ENCODE measurements around the gene IRAK2.

Gene IRAK2

DNA sequence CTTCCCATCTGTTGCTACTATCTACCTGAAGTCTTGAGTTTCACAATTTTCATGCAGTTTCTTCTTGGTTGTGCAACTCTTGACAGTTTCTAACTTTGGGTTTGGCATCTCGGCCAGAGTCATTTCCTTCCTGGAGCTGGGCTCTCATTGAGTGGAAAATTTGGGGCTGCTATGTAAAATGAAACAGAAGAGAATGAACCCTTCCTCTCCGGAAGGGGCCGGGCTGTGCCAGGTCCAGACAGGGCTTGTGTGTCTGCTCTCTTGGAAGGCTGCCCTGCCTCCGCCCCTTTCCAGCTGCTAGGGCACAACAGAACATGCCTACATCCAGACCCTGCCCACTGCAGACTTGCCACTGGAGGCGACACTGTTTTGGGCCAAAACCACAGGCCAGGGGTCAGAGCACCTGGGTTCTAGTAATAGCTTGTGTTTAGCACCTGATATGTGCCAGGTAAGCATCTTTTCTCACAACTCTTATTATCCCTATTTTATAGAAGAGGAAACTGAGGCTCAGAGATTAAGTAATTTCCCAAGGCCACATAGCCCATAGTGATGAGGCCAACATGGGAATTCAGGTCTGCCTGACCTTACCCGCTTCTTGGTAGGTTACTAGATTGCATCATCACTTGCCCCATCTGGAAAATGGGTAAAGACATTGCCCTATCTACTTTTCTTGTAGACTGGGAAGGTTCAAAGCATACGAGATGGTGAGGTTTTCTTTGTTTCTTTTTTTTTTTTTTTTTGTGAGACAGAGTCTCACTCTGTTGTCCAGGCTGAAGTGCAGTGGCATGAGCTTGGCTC, 25.0 kb downstream of the IRAK2 start:
- no peak for DNase-seq (ENCODE audit: low read depth)

DNA sequence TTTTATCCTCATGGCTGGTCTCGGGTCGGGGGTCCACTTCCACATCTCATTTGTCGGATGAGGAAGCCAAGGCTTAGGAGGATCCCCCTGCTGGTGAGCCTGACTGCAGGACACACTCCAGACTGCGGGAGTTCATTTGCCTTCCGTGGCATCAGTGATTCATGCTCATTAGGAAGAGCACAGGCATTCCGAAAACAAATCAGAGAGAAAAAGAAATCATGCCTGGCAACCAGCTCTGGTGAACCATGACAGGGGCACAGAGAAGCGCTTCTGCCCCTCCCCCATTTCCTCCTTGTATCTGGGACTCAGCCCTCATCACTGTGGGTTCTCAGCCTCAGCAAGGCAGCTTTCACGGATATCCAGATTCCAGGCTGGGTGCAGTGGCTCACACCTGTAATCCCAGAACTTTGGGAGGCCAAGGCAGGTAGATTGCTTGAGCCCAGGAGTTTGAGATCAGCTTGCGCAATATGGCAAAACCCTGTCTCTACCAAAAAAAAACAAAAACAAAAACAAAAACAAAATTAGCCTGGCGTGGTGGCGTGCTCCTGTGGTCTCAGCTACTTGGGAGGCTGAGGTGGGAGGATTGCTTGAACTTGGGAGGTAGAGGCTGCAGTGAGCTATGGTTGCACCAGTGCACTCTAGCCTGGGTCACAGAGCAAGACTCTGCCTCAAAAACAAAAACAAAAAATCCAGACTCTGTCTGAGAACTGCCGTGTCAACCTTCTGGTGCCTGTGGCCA, 28.4 kb downstream of the IRAK2 start:
- DNase-seq (ENCODE audit: low read depth) = no peak

DNA sequence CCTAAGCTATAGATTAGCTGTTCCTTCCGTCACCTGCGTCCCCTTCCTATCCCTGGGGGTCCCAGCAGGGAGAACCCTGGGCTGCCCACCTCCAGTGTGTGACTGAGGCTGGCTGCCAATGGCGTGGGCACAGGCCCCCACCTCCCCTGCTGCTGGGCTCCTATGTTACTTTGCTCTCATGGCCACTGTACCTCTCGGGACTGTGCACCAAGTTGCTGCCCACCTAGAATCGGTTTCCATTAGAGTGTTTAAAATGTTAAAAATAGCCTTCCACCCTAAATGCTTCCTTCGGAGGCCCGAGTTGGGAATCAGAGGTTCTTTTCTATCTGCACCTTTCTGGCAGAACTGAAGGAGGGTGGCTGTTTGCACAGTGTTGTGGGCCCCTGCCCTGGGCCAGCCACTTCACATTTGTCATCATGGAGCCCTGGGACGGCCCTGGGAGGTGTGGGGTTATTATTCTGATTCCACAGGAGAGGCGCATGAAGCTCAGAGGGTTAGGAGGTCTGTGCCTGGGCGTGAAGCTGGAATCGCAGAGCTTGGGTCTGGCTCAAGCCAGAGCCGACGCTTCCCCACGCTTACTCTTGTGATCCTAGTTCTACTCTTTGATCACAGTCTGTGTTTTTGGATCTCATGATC, 29.1 kb downstream of the IRAK2 start:
- no peak for DNase-seq (ENCODE audit: low read depth)

DNA sequence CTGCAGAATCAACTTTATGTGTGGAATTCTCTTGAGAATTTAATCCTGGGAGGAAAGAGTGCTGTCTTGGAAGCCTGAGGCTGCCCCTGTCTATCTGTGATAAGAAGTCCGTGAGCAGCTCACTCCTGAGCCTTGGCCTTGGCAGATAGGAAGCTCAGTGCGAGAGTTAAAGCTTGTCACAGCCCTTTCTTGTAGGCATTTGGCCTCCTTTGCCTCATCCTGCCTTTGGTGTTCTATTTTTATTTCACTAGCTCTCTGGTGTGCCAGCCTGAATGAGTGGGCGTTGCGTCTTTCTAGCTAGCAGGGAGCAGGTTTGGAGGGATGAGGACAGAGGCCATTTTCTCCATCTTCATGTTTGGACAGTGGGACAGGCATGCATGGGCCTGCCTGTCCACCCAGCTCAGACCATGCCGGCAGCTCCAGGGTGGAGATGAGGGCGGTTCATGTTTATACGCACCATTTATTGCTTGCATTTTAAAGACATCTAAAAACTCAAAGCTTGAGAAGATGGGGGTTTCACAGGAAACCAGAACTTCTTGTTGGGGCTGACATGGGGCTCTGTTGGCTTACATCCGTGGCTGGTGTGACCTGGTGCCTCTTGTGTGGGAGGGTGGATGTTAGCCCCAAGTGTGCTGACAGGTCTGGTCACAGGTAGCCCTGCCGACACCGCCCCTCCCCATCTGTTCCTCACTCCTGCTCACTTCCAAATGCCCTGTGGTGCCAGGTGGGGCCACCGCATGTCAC, 29.8 kb downstream of the IRAK2 start:
- no peak for DNase-seq (ENCODE audit: low read depth)

DNA sequence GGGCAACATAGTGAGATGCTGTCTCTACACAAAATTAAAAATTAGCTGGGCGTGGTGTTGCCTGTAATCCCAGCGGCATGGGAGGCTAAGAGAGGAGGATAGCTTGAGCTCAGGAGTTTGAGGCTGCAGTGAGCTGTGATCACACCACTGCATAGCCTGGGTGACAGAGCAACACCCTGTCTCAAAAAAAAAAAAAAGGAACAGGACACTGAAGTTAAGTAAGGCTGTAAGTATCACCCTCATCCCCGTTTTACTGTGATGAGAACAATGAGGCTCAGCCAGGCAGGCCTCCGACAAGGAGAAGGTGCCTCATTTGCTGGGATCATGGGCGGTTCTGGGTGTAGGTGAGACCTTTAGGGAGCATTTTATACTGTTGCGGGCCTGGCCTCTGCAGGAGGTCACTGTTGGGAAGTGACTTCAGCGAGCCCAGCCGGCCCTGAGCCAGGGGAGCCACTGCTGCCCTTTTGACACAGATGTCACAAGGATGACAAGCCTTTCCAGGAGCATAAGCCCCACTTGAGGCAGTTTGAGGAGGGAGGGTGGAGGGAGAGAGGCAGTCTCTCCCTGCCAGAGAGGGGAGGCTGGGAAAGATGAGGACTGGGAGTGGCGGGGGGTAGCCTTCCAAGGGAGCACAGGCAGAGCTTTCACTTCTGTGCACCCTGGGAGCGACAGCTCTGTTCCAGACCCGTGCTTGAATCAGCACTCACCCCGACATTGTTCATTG, 30.8 kb downstream of the IRAK2 start:
- DNase-seq (ENCODE audit: low read depth) = no peak

DNA sequence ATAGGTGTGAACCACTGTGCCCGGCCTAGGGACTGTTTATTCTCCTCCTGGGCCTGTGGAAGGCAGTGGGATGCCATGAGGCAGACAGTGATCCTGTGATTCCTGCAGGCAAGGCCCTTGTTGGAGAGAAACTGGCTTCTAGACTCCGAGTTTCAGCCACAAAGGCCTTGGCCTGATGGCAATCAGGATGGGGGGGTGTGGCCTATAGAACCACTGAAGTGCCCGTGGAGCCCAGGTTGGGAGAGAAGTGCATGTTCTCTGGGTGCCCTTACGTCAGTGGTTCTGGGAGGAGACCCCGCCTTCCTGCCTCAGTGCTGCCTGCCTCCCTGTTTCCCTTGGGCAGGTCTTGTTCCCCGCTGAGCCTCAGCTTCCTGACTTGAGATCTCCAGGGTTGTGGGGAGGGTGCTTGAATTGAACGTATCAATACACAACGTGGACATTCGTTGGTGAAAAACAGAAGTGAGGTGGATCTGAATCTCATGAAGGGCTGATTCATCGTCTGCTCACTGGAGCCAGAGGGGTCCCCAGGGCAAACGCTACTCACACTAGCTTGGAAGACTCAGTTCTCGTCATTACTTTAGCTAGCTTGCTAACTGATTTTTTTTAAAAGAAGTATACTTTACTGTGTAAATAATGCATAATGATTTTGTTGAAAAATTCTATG, 31.8 kb downstream of the IRAK2 start:
- DNase-seq (ENCODE audit: low read depth) = no peak

DNA sequence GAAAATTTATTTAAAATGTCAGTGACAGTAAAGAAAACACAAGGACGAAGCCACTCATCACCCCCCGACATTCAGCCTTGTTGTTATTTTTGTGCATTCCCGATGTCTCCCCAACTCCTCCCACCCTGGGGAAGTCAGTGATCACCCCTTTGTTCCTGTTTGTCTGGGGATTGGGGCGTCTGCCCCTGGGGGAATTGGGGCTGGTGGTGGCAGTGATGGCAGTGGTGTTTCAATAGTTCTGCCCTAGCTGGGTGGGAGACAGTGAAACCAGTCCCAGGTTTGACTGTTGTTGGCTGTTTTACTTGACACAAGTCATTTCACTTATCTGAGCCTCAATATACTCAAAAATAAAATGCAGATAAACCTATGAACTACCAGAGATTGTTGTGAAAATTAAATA, 33.5 kb downstream of the IRAK2 start:
- no peak for DNase-seq (ENCODE audit: low read depth)

DNA sequence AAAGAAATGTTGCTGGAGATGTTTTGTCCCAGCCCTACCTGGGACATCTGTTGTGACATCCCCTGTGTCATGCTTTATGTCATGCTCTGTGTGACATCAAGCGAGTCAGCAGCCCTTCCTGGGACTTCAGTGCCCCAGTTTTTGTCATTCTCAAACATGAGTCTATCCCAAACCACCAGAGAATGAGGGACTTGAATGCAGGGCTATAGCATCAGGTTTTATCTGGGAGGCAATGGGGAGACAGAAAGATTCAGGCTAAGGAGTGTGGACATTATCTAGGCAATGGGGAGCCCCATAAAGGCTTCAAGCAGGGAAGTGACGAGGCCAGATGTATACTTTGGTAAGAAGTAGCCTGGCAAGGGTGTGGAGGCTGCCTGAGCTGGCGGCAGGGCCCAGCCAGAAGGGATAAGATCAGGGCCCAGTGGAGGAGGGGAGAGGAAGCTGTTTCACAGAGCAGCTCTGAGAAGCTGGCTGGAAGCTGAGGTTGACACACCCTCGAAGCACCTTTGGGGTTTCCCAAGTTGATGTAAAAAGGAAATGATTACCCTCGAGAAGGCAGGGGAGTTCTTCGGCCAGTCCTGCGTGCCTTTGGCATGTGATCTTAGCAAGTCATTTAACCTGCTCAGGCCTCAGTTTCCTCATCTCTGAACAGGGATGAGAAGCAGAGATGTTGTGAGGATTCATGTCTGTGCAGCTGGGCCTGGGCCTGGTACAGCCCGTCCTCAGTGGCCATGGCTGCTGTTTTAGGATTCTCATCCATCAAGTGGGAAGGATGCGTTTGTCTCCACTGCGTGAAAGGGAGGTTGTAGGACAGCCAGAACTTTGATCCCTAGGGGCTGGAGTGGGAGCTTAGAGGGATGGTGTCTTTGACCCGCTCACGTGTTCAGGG, 34.3 kb downstream of the IRAK2 start:
- peak; percentile 46 for DNase-seq (ENCODE audit: low read depth)

DNA sequence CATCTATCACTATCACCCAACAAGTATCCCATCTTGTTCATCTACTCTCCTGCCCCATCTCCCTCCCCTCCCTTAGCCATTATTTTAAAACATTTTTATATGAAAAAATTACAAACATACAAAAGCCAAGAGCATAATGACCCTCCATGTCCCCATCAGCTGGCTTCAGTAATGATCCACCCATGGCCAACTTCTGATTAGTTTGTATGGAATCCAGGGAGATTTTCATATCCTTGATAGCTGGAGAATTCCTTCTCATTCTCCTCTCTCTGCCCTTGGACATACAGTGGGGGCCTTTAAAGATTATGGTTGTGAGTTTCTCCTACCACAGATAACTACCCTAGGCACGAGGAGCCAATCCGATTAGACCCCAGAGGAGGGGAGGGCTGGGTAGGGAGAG, 40.2 kb downstream of the IRAK2 start:
- no peak for DNase-seq (ENCODE audit: low read depth)

DNA sequence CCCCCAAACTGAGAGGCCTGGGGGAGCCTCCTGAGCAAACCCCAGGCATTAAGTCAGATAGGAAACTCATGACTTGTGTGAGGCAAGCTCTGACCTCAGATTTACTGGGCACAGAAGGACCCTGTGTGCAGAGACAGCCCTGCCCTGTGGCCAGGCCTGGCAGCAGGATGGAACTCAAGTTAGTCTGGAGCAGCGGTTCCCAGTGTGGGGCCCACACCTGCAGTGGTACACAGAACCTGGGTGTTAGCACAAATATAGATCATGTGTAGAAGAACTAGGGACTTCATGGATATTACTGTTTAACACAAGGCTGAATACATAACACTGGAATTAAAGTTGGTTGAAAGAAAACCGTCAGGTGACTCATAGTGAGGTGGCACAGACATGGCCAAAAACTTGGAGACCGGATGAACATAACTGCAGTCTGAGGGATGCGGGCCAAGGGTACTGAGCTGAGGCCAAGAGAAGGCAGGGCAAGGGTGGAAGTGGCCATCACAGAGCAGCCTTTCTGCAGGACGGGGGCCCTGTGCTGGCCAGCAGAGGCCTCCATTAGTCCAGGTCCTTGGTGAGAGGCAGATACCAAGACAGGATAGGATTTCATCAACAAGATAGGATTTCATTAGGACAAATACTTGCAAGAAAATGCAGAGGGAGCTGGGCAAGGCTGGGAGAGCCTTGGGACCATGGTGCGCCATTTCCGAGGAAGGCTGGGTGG, 40.9 kb downstream of the IRAK2 start:
- DNase-seq (ENCODE audit: low read depth) = no peak

DNA sequence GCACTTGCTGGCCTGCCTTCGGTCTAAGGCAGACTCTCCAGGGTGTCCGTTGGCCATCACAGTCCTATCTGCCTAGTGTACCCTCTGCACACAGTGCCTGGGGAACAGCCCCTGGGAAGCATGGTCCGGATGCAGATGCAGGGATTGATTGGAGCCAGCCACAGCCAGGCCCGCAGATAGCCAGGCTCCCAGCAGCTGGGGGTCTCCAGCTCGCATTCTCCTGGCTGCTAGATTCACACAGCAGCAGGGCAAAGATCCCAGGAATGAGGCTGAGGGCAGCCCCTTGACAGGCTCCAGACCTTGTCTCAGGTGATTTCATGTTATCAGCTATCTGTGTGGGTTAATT, 41.4 kb downstream of the IRAK2 start:
- DNase-seq (ENCODE audit: low read depth) = no peak

DNA sequence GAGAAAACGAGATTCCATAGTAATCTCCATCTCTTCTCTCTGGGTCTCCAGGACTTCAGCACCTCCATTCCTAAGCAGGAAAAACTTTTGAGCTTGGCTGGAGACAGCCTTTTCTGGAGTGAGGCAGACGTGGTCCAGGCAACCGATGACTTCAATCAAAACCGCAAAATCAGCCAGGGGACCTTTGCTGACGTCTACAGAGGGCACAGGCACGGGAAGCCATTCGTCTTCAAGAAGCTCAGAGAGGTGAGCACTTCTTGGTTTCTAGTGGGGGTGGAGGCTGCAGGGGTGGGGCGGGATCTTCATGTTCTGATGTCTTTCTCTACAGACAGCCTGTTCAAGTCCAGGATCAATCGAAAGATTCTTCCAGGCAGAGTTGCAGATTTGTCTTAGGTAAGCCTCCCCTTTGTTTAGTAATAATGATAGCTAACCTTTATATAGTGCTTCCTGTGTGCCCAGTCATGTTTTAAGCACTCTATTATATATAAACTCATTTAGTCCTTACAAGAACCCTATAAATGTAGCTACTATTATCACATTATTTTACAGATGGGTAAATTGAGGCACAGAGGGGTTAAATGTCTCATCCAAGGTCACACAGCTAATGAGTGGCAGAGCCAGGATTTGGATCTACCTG, 48.6 kb downstream of the IRAK2 start:
- DNase-seq (ENCODE audit: low read depth) = no peak

DNA sequence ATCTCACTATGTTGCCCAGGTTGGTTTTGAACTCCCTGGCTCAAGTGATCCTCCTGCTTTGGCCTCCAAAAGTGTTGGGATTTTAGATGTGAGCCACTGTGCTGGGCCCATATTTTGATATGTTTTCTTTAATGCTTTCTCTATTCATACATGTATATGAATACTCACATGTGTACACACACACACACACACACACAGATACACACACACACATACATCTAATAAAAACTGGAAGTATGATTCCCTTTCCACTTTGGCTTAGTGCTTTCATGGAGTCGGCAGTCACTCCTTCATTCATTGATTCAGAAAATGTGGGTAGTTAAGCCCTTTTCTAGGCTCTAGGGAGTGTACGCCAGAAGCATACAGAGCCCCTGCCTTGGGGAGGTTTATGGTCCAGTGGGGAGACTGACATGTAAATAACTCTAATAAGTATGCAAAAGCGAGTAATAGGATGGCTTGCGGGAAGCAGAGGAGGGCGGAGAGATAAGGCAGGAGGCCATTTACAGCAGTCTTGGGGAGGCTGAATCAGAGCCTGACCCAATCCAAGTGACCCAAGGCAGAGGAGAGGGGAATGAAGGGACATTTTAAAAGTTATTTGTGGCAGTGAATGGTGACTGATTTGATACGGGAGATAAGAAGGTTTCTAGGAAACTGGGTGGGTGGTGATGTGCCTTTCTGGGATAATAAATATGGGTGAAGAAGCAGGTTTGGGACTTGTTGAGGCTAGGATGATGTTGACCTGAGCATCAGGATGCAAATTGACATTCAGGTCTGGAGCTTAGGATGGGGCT, 51.1 kb downstream of the IRAK2 start:
- no peak for DNase-seq (ENCODE audit: low read depth)

DNA sequence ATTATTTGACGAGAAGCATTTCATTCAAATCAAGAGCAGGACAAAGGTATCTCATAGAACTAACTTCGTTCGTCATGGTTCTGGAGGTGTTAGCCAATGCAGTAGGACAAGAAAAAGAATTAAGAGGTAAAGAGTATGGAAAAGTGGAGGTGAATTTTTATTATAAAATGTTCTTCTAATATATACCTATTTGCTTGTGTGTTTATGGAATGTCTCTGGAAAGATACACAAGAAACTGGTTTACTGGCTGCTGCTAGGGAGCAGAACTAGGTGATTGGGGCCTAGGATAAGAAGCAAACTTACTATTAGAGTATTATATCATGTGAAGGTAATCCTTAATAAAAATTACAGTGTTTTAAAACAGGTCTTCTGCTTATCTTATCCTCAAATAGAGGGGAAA, 52.6 kb downstream of the IRAK2 start:
- no peak for DNase-seq (ENCODE audit: low read depth)

DNA sequence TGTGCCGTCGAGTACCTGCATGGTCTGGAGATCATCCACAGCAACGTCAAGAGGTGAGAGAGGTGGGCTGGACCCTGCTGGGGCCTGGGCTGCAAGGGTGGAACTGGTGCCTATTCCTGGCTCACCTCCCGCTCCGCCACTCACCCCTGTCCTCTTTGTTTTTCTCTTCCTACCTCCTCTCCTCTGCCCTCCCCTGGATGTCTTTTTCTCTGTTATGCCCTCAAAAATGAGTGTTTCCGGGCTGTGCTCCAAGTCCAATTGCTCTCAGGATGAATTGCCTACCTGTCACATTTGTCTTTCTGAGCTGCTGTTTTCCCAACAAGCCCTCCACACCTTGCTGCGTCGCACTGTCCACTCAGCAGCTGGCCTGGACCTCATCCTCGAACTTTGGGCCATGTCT, 55.0 kb downstream of the IRAK2 start:
- no peak for DNase-seq (ENCODE audit: low read depth)

DNA sequence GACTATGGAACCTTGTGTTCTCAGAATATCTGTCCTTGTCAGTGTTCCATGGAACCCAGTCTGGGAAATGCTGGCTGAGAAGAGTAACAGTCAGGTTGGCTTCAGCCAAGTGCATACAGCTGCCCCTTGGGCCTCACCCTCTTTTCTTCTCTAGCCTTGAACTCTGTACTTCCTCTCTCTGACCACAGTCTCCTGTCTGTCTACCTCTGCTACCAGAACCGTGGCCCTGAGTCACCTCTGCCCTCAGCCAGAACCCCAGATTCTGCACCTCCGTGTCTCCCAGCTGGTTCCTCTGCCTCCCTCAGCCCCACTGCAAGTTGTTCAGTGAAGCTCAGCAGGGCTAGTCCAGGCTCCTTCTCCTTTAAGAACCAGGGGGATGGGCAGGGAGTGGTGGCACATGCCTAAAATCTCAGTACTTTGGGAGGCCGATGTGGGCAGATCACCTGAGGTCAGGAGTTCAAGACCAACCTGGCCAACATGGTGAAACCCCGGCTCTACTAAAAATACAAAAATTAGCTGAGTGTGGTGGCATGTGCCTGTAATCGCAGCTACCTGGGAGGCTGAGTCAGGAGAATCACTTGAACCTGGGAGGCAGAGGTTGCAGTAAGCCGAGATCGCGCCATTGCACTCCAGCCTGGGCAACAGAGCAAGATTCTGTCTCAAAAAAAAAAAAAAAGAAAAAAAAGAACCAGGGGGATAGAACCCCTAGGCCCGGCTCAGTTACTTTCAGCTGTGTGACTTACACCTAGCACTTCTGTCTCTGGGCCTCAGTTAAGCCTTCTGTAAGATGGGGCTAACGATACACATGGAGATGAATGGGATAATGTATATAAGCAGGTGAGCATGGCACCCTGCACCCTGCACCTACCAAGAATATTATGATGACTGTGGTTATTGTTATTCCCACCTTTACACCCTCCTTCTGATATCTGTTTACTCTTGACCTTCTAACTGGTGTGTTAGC, 59.2 kb downstream of the IRAK2 start:
- DNase-seq (ENCODE audit: low read depth) = no peak
